ENCODE measurements around the gene FILIP1.

The FILIP1 gene

DNA sequence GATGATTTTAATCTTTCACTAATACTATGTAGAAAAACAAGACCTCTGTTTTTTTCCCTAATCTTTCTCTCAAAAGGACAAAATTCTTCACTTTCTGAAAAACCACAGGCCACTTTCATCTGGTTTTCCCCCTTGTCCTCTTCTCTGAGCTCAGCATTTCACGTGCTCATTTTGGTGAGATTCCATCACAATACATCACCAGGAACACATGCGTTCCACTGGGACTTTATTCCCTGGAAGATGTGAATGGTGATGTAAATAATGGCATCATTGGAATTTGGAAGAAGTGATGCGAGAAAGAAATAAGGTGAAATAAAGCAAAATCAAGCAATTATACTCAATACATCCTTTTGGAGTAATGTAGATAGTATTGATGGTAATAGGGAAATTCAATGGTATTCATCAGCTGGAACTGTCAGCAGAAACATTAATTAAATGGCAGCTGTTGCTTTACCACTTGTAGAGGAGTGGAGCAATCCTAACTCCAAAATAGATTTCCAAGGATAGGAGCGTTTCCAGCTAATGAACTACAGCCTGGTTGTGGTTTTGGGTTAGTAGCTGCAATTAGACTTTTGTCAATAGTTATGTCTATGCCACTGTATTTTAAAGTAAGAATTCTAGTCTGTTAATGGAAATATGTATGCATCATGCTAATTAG, 11.5 kb downstream of the FILIP1 start:
- peak; percentile 27 for DNase-seq (ENCODE audit: low read depth, low spot score)

GRCh38 chr6:75481394-75481793, 12.2 kb downstream of the FILIP1 start:
- in situ Hi-C loops (cut with HindIII; ENCODE audit: low sequenced_read_pairs): no loop called here
- H3K4me3 ChIP-seq (ENCODE audit: low read depth, low read length): no peak overlapping the region
- no peak for DNase-seq (ENCODE audit: low read depth, low spot score)
- TF ChIP-seq, protein P1, sequence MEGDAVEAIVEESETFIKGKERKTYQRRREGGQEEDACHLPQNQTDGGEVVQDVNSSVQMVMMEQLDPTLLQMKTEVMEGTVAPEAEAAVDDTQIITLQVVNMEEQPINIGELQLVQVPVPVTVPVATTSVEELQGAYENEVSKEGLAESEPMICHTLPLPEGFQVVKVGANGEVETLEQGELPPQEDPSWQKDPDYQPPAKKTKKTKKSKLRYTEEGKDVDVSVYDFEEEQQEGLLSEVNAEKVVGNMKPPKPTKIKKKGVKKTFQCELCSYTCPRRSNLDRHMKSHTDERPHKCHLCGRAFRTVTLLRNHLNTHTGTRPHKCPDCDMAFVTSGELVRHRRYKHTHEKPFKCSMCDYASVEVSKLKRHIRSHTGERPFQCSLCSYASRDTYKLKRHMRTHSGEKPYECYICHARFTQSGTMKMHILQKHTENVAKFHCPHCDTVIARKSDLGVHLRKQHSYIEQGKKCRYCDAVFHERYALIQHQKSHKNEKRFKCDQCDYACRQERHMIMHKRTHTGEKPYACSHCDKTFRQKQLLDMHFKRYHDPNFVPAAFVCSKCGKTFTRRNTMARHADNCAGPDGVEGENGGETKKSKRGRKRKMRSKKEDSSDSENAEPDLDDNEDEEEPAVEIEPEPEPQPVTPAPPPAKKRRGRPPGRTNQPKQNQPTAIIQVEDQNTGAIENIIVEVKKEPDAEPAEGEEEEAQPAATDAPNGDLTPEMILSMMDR (IDR thresholded peaks at IDR 0.05; ENCODE audit: low read depth, low read length): no peak

More for the DNA sequence above, 11.5 kb downstream of the FILIP1 start:
- H3K4me3 ChIP-seq (ENCODE audit: low read depth, low read length): no peak overlapping the region
- in situ Hi-C loops (cut with HindIII; ENCODE audit: low sequenced_read_pairs): no loop called here
- TF ChIP-seq, protein P1 (IDR thresholded peaks at IDR 0.05; ENCODE audit: low read depth, low read length): no peak

DNA sequence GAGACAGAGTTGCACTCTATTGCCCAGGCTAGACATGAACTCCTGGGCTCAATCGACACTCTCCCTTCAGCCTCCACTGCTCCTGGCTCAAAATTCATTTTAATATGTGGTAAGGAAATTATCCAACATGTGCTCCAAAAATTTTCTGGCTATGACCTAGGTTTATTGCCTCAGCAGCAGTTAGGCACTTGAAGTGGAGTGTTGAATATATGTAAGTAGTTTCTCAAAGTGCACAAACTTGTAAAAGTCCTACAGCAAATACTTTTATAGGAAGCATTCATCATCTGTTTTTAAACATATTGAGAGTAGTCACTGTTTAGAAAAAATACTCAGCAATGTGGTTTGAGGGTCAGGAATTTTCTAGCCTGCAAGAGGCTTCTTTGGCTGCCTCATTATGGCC, 13.2 kb downstream of the FILIP1 start:
- TF ChIP-seq, protein P1 (IDR thresholded peaks at IDR 0.05; ENCODE audit: low read depth, low read length): no peak
- H3K4me3 ChIP-seq (ENCODE audit: low read depth, low read length): no peak overlapping the region
- in situ Hi-C loops (cut with HindIII; ENCODE audit: low sequenced_read_pairs): no loop called here
- no peak for DNase-seq (ENCODE audit: low read depth, low spot score)

GRCh38 chr6:75479712-75480111, 13.9 kb downstream of the FILIP1 start:
- in situ Hi-C loops (cut with HindIII; ENCODE audit: low sequenced_read_pairs): no loop called here

DNA sequence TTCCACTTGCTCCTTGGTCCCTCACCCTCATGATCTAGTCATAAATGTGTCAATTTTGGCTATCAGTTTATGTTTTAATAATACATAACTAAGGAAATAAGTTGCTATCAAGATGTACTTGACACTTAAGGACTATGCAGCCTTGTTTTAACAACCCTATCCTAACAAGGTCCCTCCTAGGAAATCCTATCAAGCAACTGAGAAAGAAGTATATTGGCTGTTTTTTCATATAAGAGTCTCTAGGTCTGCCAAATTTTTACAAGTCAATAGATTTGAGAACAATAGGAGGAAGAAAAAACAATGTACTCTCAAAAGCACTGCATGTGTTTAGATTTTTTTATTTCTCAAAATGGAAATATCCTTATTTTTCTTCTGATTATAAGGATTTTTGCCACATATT, 14.7 kb downstream of the FILIP1 start:
- in situ Hi-C loops (cut with HindIII; ENCODE audit: low sequenced_read_pairs): no loop called here
- no peak overlapping the region for H3K4me3 ChIP-seq (ENCODE audit: low read depth, low read length)
- TF ChIP-seq, protein P1 (IDR thresholded peaks at IDR 0.05; ENCODE audit: low read depth, low read length): no peak
- DNase-seq (ENCODE audit: low read depth, low spot score): no peak

More at GRCh38 chr6:75479712-75480111, 13.9 kb downstream of the FILIP1 start:
- DNase-seq (ENCODE audit: low read depth, low spot score): no peak
- TF ChIP-seq, protein P1 (IDR thresholded peaks at IDR 0.05; ENCODE audit: low read depth, low read length): no peak
- H3K4me3 ChIP-seq (ENCODE audit: low read depth, low read length): no peak overlapping the region

DNA sequence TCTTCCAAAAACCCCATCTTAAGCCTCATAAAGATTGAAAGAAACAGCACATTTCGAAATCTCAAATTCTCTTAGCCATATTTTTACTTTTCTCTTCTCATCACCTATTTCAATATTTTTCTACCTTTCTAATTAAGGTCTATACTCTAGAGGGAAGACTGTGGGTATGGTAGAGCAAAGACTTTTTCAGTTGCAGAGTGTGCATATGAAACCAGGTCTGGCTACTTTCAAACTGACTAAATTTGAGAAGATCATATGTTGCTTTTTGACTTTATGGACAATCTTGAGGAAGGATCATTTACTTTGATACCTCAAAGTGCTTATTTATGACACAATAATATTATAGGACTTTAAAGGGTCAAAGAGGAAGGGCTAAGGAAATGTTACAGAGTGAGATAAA, 20.7 kb downstream of the FILIP1 start:
- in situ Hi-C loops (cut with HindIII; ENCODE audit: low sequenced_read_pairs): no loop called here

More for the DNA sequence above, 20.7 kb downstream of the FILIP1 start:
- H3K4me3 ChIP-seq (ENCODE audit: low read depth, low read length): no peak overlapping the region
- no peak for DNase-seq (ENCODE audit: low read depth, low spot score)
- TF ChIP-seq, protein P1 (IDR thresholded peaks at IDR 0.05; ENCODE audit: low read depth, low read length): no peak

Data from astrocyte of the spinal cord (primary cell).